ENCODE data around the gene GAS2L1. TPM values are rescaled to one million over a fixed set of nuclear protein-coding genes. Genes with fewer than 3 reads are reported as not detected.

GAS2L1 gene
- total RNA-seq, 2 experiments from 2014 or later = not detected

GRCh38 chr22:29269230-29269604 lies 37.2 kb upstream of the GAS2L1 start:
- H3K9me3 ChIP-seq (ENCODE audit: low read length) = no peaks in the 10 kb centered on the region
- H3K9me2 ChIP-seq (ENCODE audit: insufficient read depth, low read length) = no peaks in the 10 kb centered on the region
- no peak for TF ChIP-seq EZH2phosphoT487 (IDR thresholded peaks at IDR 0.05; ENCODE audit: borderline replicate concordance, low read depth, low read length)
- no peak for TF ChIP-seq CTCF (conservative IDR thresholded peaks at IDR 0.05; ENCODE audit: low read length)
- DNase-seq (ENCODE audit: low spot score) = peak; percentile 38
- BruUV-seq (replicated peaks) = no TSS peak
- ChIA-PET CTCF (ENCODE audit: unreplicated experiment) (no interaction called here), POLR2A (interaction anchor here (1.4 kb wide), 1 partner anchor 17 kb away, joined by 3 read pairs; no protein-coding TSS in a partner anchor)
- H3K79me2 ChIP-seq (ENCODE audit: insufficient read depth, low read depth, low read length) = peaks cover 81% of the 10 kb centered on the region
- peak overlapping the region; percentile 75 for H3K27ac ChIP-seq (ENCODE audit: low read depth, low read length, poor library complexity, severe bottlenecking)
- peaks cover 34% of the 10 kb centered on the region for H3K4me1 ChIP-seq (ENCODE audit: insufficient read depth, low read length, poor library complexity, severe bottlenecking)
- intact Hi-C loops (cut with micrococcal nuclease; ENCODE audit: unreplicated experiment) = loop anchor here (2.0 to 10.0 kb wide), 4 partner anchors 78 to 1156 kb away; partner anchors contain the start of genes CHEK2, HSCB and MTFP1
- H3K4me3 ChIP-seq (ENCODE audit: low read depth, low read length, poor library complexity, severe bottlenecking) = peak overlapping the region; percentile 92
- H2AFZ ChIP-seq (ENCODE audit: low read length) = no peak overlapping the region
- peaks cover 78% of the 10 kb centered on the region for H3K36me3 ChIP-seq (ENCODE audit: insufficient read depth, low read length)
- H3K4me2 ChIP-seq (ENCODE audit: low read length) = peak overlapping the region; percentile 80
- H4K20me1 ChIP-seq (ENCODE audit: insufficient read depth, low read length) = peaks cover 49% of the 10 kb centered on the region

- CTCF ChIA-PET (ENCODE audit: unreplicated experiment) = no interaction called here
- H3K79me2 ChIP-seq (ENCODE audit: insufficient read depth, low read depth, low read length) = peaks cover 88% of the 10 kb centered on the region
- no peaks in the 10 kb centered on the region for H3K9me2 ChIP-seq (ENCODE audit: insufficient read depth, low read length)
- POLR2A ChIA-PET = interaction anchor here (1.4 kb wide), 1 partner anchor 17 kb away, joined by 3 read pairs; no protein-coding TSS in a partner anchor
- no peaks in the 10 kb centered on the region for H3K9me3 ChIP-seq (ENCODE audit: low read length)
- peak overlapping the region; percentile 92 for H3K4me3 ChIP-seq (ENCODE audit: low read depth, low read length, poor library complexity, severe bottlenecking)
- H3K4me2 ChIP-seq (ENCODE audit: low read length) = peak overlapping the region; percentile 80
- H3K4me1 ChIP-seq (ENCODE audit: insufficient read depth, low read length, poor library complexity, severe bottlenecking) = peaks cover 34% of the 10 kb centered on the region
- peaks cover 51% of the 10 kb centered on the region for H4K20me1 ChIP-seq (ENCODE audit: insufficient read depth, low read length)
- no peak for TF ChIP-seq EZH2phosphoT487 (IDR thresholded peaks at IDR 0.05; ENCODE audit: borderline replicate concordance, low read depth, low read length)
- no peak for TF ChIP-seq CTCF (conservative IDR thresholded peaks at IDR 0.05; ENCODE audit: low read length)
- peak overlapping the region; percentile 75 for H3K27ac ChIP-seq (ENCODE audit: low read depth, low read length, poor library complexity, severe bottlenecking)
- peaks cover 81% of the 10 kb centered on the region for H3K36me3 ChIP-seq (ENCODE audit: insufficient read depth, low read length)
- DNase-seq (ENCODE audit: low spot score) = peak; percentile 30
- intact Hi-C loops (cut with micrococcal nuclease; ENCODE audit: unreplicated experiment) = loop anchor here (2.0 to 10.0 kb wide), 4 partner anchors 77 to 1155 kb away; partner anchors contain the start of genes CHEK2, HSCB and MTFP1
- H2AFZ ChIP-seq (ENCODE audit: low read length) = no peak overlapping the region
- no TSS peak for BruUV-seq (replicated peaks)
These were observed 36.5 kb upstream of the GAS2L1 start for GRCh38 chr22:29269731-29270474.

Data from OCI-LY7 (cell line).